ENCODE measurements around the gene NHS.

DNA sequence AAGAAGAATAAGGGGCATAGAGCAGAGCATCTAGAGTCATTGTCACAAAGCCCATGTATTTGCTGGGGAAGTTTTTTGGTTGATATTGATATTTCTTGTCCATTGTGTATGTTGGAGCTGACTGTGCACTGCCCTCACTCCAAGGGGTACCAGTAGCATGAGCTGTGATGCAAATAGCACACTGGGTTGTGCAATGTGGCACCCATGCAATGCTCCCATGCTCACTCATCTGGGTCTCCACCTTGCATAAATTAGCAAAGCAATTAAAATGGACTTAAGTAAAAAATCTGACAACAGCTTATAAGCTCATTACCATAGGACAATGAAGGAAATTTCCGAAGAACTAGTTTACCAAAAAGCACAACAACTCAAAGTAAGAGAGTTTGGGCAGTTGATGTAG lies 87.9 kb downstream of the NHS start:
- TF ChIP-seq RNF2 (IDR thresholded peaks at IDR 0.05; ENCODE audit: borderline replicate concordance, low read depth) (no peak), POLR2A (IDR thresholded peaks at IDR 0.05; ENCODE audit: low read length) (no peak), RFX5 (IDR thresholded peaks at IDR 0.05) (no peak), NR3C1 (IDR thresholded peaks at IDR 0.05) (no peak), PHF8 (IDR thresholded peaks at IDR 0.05; ENCODE audit: borderline replicate concordance, low read depth) (no peak), MAZ (IDR thresholded peaks at IDR 0.05; ENCODE audit: borderline replicate concordance, low read depth, low read length) (no peak)
- TF ChIP-seq, protein P1, sequence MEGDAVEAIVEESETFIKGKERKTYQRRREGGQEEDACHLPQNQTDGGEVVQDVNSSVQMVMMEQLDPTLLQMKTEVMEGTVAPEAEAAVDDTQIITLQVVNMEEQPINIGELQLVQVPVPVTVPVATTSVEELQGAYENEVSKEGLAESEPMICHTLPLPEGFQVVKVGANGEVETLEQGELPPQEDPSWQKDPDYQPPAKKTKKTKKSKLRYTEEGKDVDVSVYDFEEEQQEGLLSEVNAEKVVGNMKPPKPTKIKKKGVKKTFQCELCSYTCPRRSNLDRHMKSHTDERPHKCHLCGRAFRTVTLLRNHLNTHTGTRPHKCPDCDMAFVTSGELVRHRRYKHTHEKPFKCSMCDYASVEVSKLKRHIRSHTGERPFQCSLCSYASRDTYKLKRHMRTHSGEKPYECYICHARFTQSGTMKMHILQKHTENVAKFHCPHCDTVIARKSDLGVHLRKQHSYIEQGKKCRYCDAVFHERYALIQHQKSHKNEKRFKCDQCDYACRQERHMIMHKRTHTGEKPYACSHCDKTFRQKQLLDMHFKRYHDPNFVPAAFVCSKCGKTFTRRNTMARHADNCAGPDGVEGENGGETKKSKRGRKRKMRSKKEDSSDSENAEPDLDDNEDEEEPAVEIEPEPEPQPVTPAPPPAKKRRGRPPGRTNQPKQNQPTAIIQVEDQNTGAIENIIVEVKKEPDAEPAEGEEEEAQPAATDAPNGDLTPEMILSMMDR (IDR thresholded peaks at IDR 0.05) = no peak
- TF ChIP-seq, protein P2, sequence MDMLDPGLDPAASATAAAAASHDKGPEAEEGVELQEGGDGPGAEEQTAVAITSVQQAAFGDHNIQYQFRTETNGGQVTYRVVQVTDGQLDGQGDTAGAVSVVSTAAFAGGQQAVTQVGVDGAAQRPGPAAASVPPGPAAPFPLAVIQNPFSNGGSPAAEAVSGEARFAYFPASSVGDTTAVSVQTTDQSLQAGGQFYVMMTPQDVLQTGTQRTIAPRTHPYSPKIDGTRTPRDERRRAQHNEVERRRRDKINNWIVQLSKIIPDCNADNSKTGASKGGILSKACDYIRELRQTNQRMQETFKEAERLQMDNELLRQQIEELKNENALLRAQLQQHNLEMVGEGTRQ (IDR thresholded peaks at IDR 0.05) = no peak

Data from A549 (cell line).